ENCODE data around the gene HSF5. TPM values are rescaled to one million over a fixed set of nuclear protein-coding genes. Genes with fewer than 3 reads are reported as not detected.
"Not testable (repeated sequence)": the region's sequence is repeated elsewhere in the genome, so short reads cannot be mapped to it uniquely, and the experiment has no call there.

Gene HSF5
- total RNA-seq, 2 experiments from 2014 or later: 4.5 to 5.1 TPM

DNA sequence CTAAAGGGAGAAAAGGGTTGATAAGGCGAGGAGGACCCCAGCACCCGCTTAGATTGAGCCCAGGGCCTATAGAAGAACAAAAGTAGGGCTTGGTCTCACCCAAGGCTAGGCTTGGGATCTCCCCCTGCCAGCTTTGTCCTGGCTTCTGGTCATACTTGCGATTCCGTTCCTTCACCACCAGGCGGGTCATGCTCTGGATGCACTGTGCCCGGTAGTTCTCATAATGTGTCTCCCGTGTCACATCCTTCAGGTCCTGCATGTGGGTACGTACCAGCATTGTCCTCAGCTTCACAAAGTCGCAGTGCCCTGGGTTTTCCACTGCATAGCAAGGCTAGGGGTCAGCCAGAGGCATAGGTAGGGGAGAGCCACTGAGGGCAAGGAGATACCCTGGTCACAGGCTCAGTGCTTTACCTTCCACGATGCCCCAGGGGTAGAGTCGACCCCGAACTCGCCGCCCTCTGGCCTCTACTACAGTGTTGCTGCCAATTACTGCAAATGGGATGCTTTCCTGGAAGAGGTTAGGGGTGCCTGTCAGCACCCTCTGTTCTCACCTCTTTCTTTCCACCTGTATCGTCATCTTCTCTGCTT lies 32.7 kb upstream of the HSF5 start:
- CTCF ChIA-PET: interaction anchor here (1.1 to 1.5 kb wide), 2 partner anchors 57 to 483 kb away, joined by 3 read pairs; no protein-coding TSS in a partner anchor
- POLR2A ChIA-PET: no interaction called here

DNA sequence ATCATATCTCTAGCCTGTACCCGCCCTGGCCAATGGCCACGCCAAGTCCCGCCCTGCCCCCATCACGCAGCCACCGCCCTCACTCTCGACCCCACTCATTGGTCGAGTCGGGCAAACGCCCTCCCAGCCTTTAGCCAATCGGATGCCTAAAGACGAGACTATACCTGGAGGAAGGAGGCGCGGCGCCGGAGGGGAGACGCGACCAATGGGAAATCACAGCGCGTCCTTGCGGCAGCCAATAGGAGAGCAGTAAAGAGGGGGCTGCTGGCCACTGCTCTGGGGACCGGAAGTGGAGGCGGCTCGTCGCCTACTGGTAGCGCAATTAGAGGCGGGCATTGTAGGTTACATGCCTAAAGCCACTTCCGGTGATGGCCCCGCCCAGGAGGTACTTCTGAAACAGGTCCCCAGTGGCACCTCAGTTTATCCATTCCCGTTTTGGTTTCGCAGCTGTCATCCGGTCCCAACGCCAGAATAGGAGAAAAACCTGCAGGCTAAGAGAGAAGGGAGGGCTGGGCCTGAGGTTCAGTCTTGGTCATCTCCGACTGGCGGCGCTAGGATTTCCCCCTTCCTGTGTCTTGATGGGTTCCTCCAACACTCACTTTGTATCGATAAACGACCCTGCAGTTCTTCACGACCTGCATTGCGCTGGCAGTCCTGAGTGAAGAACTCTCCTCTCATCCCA lies 29.9 kb upstream of the HSF5 start:
- ChIA-PET POLR2A (interaction anchor here (1.5 to 3.5 kb wide), 2 partner anchors 30 to 113 kb away, joined by 3 to 33 read pairs; partner anchors contain the start of gene HSF5), CTCF (interaction anchor here (0.8 to 1.8 kb wide), 7 partner anchors 8 to 488 kb away, joined by 3 to 6 read pairs (median 4); no protein-coding TSS in a partner anchor)

- POLR2A ChIA-PET: interaction anchor here (1.5 to 3.5 kb wide), 2 partner anchors 29 to 114 kb away, joined by 3 to 33 read pairs; partner anchors contain the start of gene HSF5
- CTCF ChIA-PET: interaction anchor here (1.5 to 1.8 kb wide), 2 partner anchors 11 to 71 kb away, joined by 4 to 6 read pairs; no protein-coding TSS in a partner anchor
These were observed 29.2 kb upstream of the HSF5 start for GRCh38 chr17:58517378-58517927.

GRCh38 chr17:58516644-58517377 lies 28.6 kb upstream of the HSF5 start:
- ChIA-PET CTCF (interaction anchor here (2.8 kb wide), 1 partner anchor 29 kb away, joined by 8 read pairs; the partner anchor contains the start of gene HSF5), POLR2A (interaction anchor here (3.5 kb wide), 1 partner anchor 115 kb away, joined by 33 read pairs; no protein-coding TSS in a partner anchor)

- CTCF ChIA-PET: interaction anchor here (0.6 to 2.8 kb wide), 3 partner anchors 27 to 865 kb away, joined by 4 to 8 read pairs (median 6); partner anchors contain the start of gene HSF5
- POLR2A ChIA-PET: interaction anchor here (0.5 to 2.6 kb wide), 3 partner anchors 117 to 694 kb away, joined by 4 to 8 read pairs (median 8); no protein-coding TSS in a partner anchor
These were observed 27.1 kb upstream of the HSF5 start for GRCh38 chr17:58515286-58515685.

DNA sequence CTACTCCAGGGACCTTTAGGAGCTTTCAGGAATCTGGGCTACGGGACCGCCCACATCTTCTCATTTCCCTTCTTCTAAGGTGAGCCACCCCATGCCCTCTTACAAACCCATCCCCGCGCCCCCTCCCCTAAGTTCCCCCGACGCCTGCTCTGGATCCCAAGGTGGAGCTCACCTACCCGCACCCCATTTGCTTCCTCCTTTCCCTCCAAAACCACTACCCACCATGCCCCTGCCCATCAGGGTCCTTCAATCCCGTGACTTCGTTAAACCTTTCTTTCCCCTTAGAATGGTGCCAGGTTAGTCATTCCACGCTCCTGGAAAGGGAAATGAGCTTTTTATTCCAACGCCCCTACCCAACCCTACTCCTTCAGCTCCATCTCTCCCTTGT lies 26.6 kb upstream of the HSF5 start:
- CTCF ChIA-PET: interaction anchor here (1.2 to 2.8 kb wide), 3 partner anchors 14 to 197 kb away, joined by 3 to 8 read pairs (median 6); partner anchors contain the start of gene HSF5
- POLR2A ChIA-PET: interaction anchor here (0.5 to 2.6 kb wide), 3 partner anchors 117 to 694 kb away, joined by 4 to 8 read pairs (median 8); no protein-coding TSS in a partner anchor

- ChIA-PET CTCF (interaction anchor here (1.2 to 2.8 kb wide), 3 partner anchors 13 to 197 kb away, joined by 3 to 8 read pairs (median 6); partner anchors contain the start of gene HSF5), POLR2A (interaction anchor here (1.0 to 2.6 kb wide), 4 partner anchors 118 to 197 kb away, joined by 3 to 8 read pairs (median 4); partner anchors contain the start of gene SUPT4H1)
These were observed 26.0 kb upstream of the HSF5 start, which contains the start of gene MTMR4 for GRCh38 chr17:58513965-58514769. Gene MTMR4, minus strand, starts transcription at chr17:58514638. Its CDS starts 231 bp downstream, at chr17:58514407.

- CTCF ChIA-PET: interaction anchor here (1.2 kb wide), 1 partner anchor 12 kb away, joined by 3 read pairs; no protein-coding TSS in a partner anchor
- POLR2A ChIA-PET: interaction anchor here (0.8 to 2.6 kb wide), 5 partner anchors 119 to 196 kb away, joined by 3 to 8 read pairs (median 3); partner anchors contain the start of gene SUPT4H1
These were observed 25.2 kb upstream of the HSF5 start for GRCh38 chr17:58513267-58513964.

DNA sequence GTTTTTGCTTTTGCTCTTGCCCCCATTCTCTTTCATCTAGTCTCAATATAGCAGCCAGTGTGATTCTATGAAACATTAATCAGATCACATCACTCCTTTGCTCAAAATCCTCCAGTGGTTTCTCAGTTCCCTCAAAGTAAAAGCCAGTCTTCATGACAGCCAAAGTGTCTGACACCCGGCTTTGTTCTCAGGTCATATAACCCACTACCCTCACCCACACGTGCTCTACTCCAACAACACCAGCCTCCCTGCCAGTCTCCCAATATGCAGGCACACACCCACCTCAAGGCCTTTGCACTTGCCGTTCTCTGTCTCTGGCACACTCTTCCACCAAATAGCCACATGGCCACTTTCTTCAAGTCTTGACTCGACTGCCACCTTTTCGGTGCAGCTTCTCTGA lies 21.9 kb upstream of the HSF5 start:
- ChIA-PET CTCF (interaction anchor here (1.1 kb wide), 1 partner anchor 9 kb away, joined by 3 read pairs; no protein-coding TSS in a partner anchor), POLR2A (no interaction called here)

- ChIA-PET CTCF (interaction anchor here (0.9 kb wide), 1 partner anchor 21 kb away, joined by 3 read pairs; the partner anchor contains the start of gene HSF5), POLR2A (no interaction called here)
These were observed 20.3 kb upstream of the HSF5 start for GRCh38 chr17:58508341-58509067.

GRCh38 chr17:58507123-58507634 lies 19.0 kb upstream of the HSF5 start:
- ChIA-PET POLR2A (no interaction called here), CTCF (no interaction called here)

DNA sequence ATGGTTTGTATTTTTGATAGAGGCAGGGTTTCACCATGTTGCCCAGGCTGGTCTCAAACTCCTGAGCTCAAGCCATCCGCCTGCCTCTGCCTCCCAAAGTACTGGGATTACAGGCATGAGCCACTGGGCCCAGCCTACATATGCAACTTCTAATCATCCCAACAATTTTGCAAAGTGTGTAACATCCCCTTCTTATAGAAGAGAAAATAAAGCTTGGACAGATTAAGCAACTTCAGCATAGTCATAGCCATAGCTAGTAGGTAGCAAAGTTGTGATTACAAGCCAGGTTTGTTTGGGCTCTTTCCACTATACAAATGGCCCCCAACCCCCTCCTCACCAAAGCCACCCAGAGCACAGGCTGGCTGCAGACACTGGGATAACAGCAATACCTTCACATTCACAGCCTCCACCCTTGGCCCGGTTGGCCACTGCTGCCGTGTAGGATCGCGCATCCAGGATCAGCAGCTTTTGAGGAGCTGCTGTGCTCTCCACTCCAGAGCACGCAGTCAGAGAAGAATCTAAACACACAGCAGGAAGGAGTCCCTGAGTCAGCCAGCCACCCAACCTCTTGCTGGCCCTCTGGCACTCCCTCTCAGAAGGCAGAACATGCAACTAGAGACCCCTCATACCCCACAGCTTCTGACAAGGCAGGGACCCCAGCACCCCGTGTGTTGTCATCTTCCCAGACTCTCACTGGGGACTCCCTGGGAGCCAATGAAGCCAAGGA lies 18.3 kb upstream of the HSF5 start:
- ChIA-PET POLR2A (no interaction called here), CTCF (interaction anchor here (0.8 to 1.4 kb wide), 2 partner anchors 29 to 189 kb away, joined by 3 to 4 read pairs; no protein-coding TSS in a partner anchor)

DNA sequence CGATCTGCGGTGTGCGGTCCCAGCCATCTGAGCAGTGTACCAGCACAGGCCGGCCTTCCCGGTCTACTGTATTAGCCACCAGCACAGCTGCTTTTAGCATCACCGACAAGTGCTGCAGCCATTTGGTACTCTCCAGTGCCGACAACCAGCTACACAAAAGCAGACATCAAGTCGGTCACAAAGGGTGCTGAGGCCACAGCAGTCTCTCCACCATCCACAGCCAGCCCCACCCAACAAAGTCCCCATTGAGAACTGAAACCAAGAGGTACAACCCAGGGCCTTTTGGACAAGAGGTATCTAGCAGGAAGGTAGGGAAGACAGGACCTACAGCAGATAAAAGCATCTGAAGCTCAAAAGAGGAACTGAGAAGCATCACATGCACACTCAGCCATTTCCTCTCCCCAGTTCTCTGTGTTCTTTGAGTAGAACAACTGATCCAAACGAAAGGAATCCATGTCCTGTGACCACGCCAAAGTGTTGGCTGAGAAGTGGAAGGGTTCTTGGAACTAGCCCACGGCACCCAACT lies 16.7 kb upstream of the HSF5 start:
- CTCF ChIA-PET: interaction anchor here (1.4 kb wide), 1 partner anchor 188 kb away, joined by 4 read pairs; no protein-coding TSS in a partner anchor
- POLR2A ChIA-PET: no interaction called here

GRCh38 chr17:58503866-58504265 lies 15.7 kb upstream of the HSF5 start:
- CTCF ChIA-PET: no interaction called here
- POLR2A ChIA-PET: no interaction called here

GRCh38 chr17:58503134-58503533 lies 14.9 kb upstream of the HSF5 start:
- CTCF ChIA-PET, POLR2A ChIA-PET: not testable (repeated sequence)

All from activated CD8-positive, alpha-beta memory T cell treated with anti-CD3 and anti-CD28 coated beads for 36 hours (primary cell).